OCI-LY7 (cell line): Measurements from ENCODE around the gene APH1B.

ENCODE experiments used
- CTCF ChIP-seq: fragments of 200-600 bp; sonication (generic); conservative IDR thresholded peaks from 2 replicates; pipeline ENCODE4 v1.5.1; 2014; ENCODE audit warnings: mild to moderate bottlenecking, antibody characterized with exemption, low read length, moderate library complexity, mixed read lengths
- EZH2phosphoT487 ChIP-seq: fragments of 200-600 bp; sonication (generic); IDR thresholded peaks from 2 replicates; pipeline ENCODE4 v1.6.1; 2018; ENCODE audit warnings: low read depth, borderline replicate concordance, mild to moderate bottlenecking, mixed run types, antibody characterized with exemption, low read length, moderate library complexity, mixed read lengths

- TF ChIP-seq CTCF (no peak), EZH2phosphoT487 (no peak)
Observed at GRCh38 chr15:63244976-63245645, 32.3 kb upstream of the APH1B start.
